SK-MEL-5 (cell line): ENCODE data around the gene ZNF467. TPM values are rescaled to one million over a fixed set of nuclear protein-coding genes. Genes with fewer than 3 reads are reported as not detected.
A peak's percentile ranks its signal among the peaks of the same experiment; 100 is the strongest.

Experiments
- DNase-seq: peaks from one replicate; pipeline ENCODE4 v3.0.0-alpha.2; 2016; ENCODE audit warnings: low read depth, low spot score
- in situ Hi-C: cut with HindIII; loops from 2 replicates; pipeline ENCODE4 v1.10.0; 2016; ENCODE audit warnings: low sequenced_read_pairs, high pct_unique_total_duplicates, low pct_unique_long_range_greater_than_20kb
- total RNA-seq: library from RNA; depleted of rRNA; stranded (reverse); fragments of >200 nt; shearing (Covaris generic); gene quantifications from 2 replicates; pipeline ENCODE4 v1.2.3, GENCODE V29; 2014; rRNA removed

The ZNF467 gene
- total RNA-seq, 1 experiment from 2014 or later: 0.13 TPM

DNA sequence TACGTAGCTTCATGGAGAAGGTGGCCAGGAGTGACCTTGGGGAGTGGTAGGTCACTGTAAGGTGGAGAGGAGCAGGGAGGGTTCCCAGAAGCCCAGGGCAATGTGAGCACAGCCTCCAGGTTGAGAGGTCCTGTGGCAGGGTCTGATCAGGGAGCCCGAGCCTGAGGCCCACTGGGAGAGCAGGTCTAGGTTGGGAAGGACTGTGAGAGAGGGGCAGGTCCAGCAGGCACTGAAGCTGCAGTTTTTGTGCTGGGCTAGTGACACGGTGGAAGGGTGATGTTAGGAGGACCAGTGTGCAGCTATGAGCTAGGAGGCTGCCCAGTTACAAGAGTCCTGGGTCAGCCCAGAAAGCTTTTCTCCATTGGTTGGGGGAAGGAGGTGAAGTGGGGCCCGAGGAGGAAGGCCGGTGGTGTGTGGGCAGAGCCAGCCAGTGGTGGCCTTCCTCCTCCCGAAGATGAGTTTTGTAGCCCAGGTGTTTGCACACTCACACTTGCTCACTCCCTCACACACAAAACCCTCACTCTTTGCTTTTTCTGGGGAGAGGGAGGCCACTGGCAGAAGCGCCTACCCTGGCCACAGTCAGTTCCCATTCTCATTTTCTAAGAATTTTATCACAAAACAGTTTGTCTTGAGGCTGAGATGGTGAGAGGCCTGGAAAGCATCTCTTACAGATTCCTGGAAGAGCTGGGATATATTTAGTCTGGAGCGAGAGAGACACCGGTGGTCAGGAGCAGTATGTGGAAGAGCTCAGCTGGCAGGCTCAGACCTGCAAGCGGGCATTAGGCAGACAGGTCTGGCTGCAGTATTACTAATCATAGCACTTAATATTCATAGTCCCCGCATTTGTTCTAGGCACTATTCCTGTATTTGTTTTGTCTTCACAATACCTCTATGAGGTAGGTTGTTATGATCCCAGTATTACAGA is 57.1 kb downstream of the ZNF467 start:
- in situ Hi-C loops: no loop called here
- DNase-seq: peak; percentile 27

DNA sequence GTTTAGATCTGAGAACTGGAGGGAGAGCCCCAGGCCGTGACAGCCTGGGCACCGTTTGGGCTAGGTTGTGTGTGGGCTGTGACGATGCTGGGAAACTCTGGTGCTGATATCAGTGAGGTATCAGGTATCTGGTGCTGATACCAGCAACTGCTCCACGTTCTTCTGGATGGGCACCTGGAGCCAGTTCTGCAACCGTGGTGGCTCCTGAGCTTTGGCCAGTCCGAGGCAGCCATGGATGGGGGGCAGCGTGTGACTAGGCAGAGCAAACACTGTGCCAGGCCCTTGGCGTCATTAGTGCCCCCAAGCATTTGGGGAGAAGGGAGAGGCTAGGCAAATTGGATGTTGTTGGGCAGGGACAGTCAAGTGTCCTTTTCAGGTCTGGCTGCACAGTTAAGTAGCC is 57.9 kb downstream of the ZNF467 start:
- in situ Hi-C loops: no loop called here
- no peak for DNase-seq

DNA sequence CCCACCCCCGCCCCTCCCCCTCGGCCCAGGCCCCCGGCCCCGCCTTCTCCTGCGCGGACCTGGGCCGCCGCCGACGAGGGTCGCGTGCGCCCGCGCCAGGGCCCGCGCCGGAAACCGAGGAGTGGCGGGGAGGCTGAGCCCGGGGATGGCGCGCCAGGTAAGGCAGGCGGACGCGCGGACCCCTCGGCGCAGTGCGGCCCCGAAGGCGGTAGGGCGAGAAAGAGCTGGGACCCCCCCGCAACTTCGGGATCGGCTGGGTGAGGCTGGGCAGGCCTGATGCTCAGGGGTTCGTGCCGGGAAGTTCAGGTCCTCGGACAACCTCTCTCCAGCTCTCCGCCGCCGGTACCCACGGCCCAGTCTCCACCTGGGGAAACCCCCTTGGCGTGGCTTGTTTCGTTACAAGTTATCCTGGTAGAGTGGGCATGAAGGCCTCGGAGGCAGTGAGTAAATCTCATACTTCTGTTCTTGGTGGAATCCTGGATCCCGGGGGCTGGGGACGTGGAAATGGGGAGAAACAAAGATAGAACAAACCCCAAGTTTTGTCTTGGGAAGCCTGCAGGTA is 58.4 kb downstream of the ZNF467 start:
- in situ Hi-C loops: no loop called here
- no peak for DNase-seq

Other genes starting within 250 kb of the ZNF467 start
- 3.8 and 6.0 TPM in 2 replicates for gene ZNF862, start 64.8 kb upstream of the ZNF467 start, total RNA-seq
- gene ATP6V0E2, start 100.4 kb upstream of the ZNF467 start, total RNA-seq: 25.8 and 30.3 TPM in 2 replicates